ENCODE data around the gene GMPR2. TPM values are rescaled to one million over a fixed set of nuclear protein-coding genes. Genes with fewer than 3 reads are reported as not detected.

Gene GMPR2
- total RNA-seq, 2 experiments from 2014 or later = 45.6 to 49.3 TPM

- DNase-seq = no peak
- TF ChIP-seq, protein P1, sequence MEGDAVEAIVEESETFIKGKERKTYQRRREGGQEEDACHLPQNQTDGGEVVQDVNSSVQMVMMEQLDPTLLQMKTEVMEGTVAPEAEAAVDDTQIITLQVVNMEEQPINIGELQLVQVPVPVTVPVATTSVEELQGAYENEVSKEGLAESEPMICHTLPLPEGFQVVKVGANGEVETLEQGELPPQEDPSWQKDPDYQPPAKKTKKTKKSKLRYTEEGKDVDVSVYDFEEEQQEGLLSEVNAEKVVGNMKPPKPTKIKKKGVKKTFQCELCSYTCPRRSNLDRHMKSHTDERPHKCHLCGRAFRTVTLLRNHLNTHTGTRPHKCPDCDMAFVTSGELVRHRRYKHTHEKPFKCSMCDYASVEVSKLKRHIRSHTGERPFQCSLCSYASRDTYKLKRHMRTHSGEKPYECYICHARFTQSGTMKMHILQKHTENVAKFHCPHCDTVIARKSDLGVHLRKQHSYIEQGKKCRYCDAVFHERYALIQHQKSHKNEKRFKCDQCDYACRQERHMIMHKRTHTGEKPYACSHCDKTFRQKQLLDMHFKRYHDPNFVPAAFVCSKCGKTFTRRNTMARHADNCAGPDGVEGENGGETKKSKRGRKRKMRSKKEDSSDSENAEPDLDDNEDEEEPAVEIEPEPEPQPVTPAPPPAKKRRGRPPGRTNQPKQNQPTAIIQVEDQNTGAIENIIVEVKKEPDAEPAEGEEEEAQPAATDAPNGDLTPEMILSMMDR (IDR thresholded peaks at IDR 0.05) = no peak
- intact Hi-C loops (cut with micrococcal nuclease) = no loop called here
- Mint-ChIP-seq H3K4me1 (ENCODE audit: low read depth) (peaks cover 22% of the 10 kb centered on the region), H3K36me3 (ENCODE audit: low read depth) (no peaks in the 10 kb centered on the region), H3K9me3 (no peaks in the 10 kb centered on the region), H3K4me3 (no peak overlapping the region), H3K27ac (no peak overlapping the region), H3K27me3 (no peaks in the 10 kb centered on the region)
- ATAC-seq = no peak
- ChIA-PET CTCF (interaction anchor here (1.0 to 27.8 kb wide), 5 partner anchors 9 to 49 kb away, joined by 3 to 873 read pairs (median 17); partner anchors contain the start of genes CIDEB, DHRS1, LTB4R and LTB4R2), POLR2A (interaction anchor here (0.8 to 1.0 kb wide), 3 partner anchors 14 to 18 kb away, joined by 3 to 5 read pairs (median 3); no protein-coding TSS in a partner anchor)
Observed at GRCh38 chr14:24251880-24252288, 19.2 kb downstream of the GMPR2 start.

DNA sequence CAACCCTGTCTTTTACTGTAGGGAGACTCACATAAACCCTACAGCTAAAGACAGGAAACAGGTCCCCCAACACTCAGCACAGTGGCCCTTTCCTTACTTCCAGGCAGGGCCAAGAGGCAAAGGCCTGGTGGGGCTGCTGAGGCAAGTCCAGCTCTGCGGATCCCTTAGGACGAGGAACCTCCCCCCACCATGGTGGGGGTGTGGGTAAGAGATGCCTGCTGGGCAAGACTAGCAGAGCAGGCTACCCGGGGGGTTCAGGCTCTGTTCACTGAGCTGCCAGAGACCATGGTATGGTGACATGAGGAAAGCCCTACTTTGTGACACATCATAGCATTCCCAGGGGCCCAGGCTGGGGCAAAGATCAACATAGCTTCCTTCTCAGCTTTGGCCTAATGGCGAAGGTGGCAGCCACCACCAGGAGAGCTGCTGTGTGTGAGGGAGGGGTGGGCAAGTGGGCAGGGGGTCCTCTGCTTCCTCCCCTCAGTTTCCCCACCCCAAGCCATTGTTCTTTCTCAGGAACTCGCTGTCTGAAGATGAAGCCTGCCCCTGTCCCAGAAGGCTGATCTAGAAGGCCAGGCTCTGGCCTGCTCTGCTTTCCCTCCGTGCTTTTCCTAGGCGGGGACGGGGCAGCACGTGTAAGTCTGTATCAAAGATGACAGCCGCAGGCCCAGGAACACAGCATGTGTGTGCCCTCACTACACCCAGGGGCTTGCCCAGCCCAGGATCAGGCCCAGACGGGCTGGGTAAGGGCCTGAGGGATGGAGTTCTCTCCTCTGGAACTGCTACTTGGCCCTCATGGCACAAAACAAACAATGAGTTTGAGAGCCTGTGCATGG is 19.8 kb downstream of the GMPR2 start:
- no peaks in the 10 kb centered on the region for H3K27me3 Mint-ChIP-seq
- TF ChIP-seq, protein P1 (IDR thresholded peaks at IDR 0.05) = no peak
- H3K4me3 Mint-ChIP-seq = no peak overlapping the region
- peaks cover 19% of the 10 kb centered on the region for H3K4me1 Mint-ChIP-seq (ENCODE audit: low read depth)
- DNase-seq = no peak
- CTCF ChIA-PET = interaction anchor here (1.2 to 27.8 kb wide), 5 partner anchors 10 to 48 kb away, joined by 4 to 873 read pairs (median 17); partner anchors contain the start of genes CIDEB, DHRS1, LTB4R and LTB4R2
- no peaks in the 10 kb centered on the region for H3K36me3 Mint-ChIP-seq (ENCODE audit: low read depth)
- POLR2A ChIA-PET = interaction anchor here (0.8 to 1.2 kb wide), 4 partner anchors 13 to 171 kb away, joined by 3 to 5 read pairs (median 3); no protein-coding TSS in a partner anchor
- ATAC-seq = no peak
- H3K27ac Mint-ChIP-seq = no peak overlapping the region
- H3K9me3 Mint-ChIP-seq = no peaks in the 10 kb centered on the region
- intact Hi-C loops (cut with micrococcal nuclease) = no loop called here

GRCh38 chr14:24253936-24254335 is 21.2 kb downstream of the GMPR2 start:
- peaks cover 11% of the 10 kb centered on the region for H3K4me1 Mint-ChIP-seq (ENCODE audit: low read depth)
- DNase-seq = no peak
- intact Hi-C loops (cut with micrococcal nuclease) = no loop called here
- no peaks in the 10 kb centered on the region for H3K9me3 Mint-ChIP-seq
- TF ChIP-seq, protein P1 (IDR thresholded peaks at IDR 0.05) = no peak
- POLR2A ChIA-PET = no interaction called here
- no peak overlapping the region for H3K4me3 Mint-ChIP-seq
- CTCF ChIA-PET = interaction anchor here (0.8 to 27.8 kb wide), 3 partner anchors 11 to 47 kb away, joined by 3 to 873 read pairs (median 4); partner anchors contain the start of genes CIDEB, DHRS1, LTB4R and LTB4R2
- no peak overlapping the region for H3K27ac Mint-ChIP-seq
- H3K36me3 Mint-ChIP-seq (ENCODE audit: low read depth) = no peaks in the 10 kb centered on the region
- no peaks in the 10 kb centered on the region for H3K27me3 Mint-ChIP-seq
- ATAC-seq = no peak

- H3K27ac Mint-ChIP-seq = no peak overlapping the region
- DNase-seq (no peak), ATAC-seq (no peak)
- H3K4me1 Mint-ChIP-seq (ENCODE audit: low read depth) = peaks cover 8% of the 10 kb centered on the region
- CTCF ChIA-PET = interaction anchor here (3.8 to 27.8 kb wide), 2 partner anchors 12 to 46 kb away, joined by 16 to 873 read pairs; partner anchors contain the start of genes CIDEB, DHRS1, LTB4R and LTB4R2
- H3K9me3 Mint-ChIP-seq = no peaks in the 10 kb centered on the region
- POLR2A ChIA-PET = interaction anchor here (1.0 to 4.4 kb wide), 3 partner anchors 11 to 34 kb away, joined by 3 to 21 read pairs (median 4); partner anchors contain the start of gene RABGGTA
- TF ChIP-seq, protein P1 (IDR thresholded peaks at IDR 0.05) = no peak
- H3K36me3 Mint-ChIP-seq (ENCODE audit: low read depth) = no peaks in the 10 kb centered on the region
- intact Hi-C loops (cut with micrococcal nuclease) = no loop called here
- no peaks in the 10 kb centered on the region for H3K27me3 Mint-ChIP-seq
- H3K4me3 Mint-ChIP-seq = no peak overlapping the region
Observed at GRCh38 chr14:24254630-24255392, 22.1 kb downstream of the GMPR2 start.
